ENCODE results near the gene SLC44A1. TPM values are rescaled to one million over a fixed set of nuclear protein-coding genes. Genes with fewer than 3 reads are reported as not detected.

SLC44A1 gene
- polyA plus RNA-seq, 1 experiment, result 6.6 TPM

- Histone ChIP-seq H3K36me3 (ENCODE audit: control insufficient read depth, insufficient read depth, low read length) (no peaks in the 10 kb centered on the region; the same call in 1 of the 2 replicates), H3K27me3 (ENCODE audit: control insufficient read depth, insufficient read depth, low read length) (no peaks in the 10 kb centered on the region), H3K4me3 (ENCODE audit: low read depth, low read length) (no peak overlapping the region)
- ChIA-PET CTCF (no interaction called here), POLR2A (interaction anchor here (0.6 kb wide), 1 partner anchor 134 kb away, joined by 4 read pairs; no protein-coding TSS in a partner anchor)
- DNase-seq (ENCODE audit: low read depth), result no peak
- no peak for TF ChIP-seq CTCF (IDR thresholded peaks at IDR 0.05; ENCODE audit: insufficient read depth, low read depth, low read length)
Observed at GRCh38 chr9:105332471-105332870, 88.0 kb downstream of the SLC44A1 start.

- Histone ChIP-seq H3K36me3 (ENCODE audit: control insufficient read depth, insufficient read depth, low read length) (peaks cover 2% of the 10 kb centered on the region), H3K27me3 (ENCODE audit: control insufficient read depth, insufficient read depth, low read length) (no peaks in the 10 kb centered on the region), H3K4me3 (ENCODE audit: low read depth, low read length) (no peak overlapping the region)
- ChIA-PET CTCF (no interaction called here), POLR2A (interaction anchor here (0.6 kb wide), 1 partner anchor 135 kb away, joined by 4 read pairs; no protein-coding TSS in a partner anchor)
- TF ChIP-seq CTCF (IDR thresholded peaks at IDR 0.05; ENCODE audit: insufficient read depth, low read depth, low read length), result no peak
- DNase-seq (ENCODE audit: low read depth), result no peak
Observed at GRCh38 chr9:105333076-105333475, 88.6 kb downstream of the SLC44A1 start.

- H3K4me3 ChIP-seq (ENCODE audit: low read depth, low read length), result no peak overlapping the region
- H3K36me3 ChIP-seq (ENCODE audit: control insufficient read depth, insufficient read depth, low read length), result peaks cover 2% of the 10 kb centered on the region
- DNase-seq (ENCODE audit: low read depth), result no peak
- ChIA-PET POLR2A (no interaction called here), CTCF (no interaction called here)
- no peak for TF ChIP-seq CTCF (IDR thresholded peaks at IDR 0.05; ENCODE audit: insufficient read depth, low read depth, low read length)
- H3K27me3 ChIP-seq (ENCODE audit: control insufficient read depth, insufficient read depth, low read length), result no peaks in the 10 kb centered on the region
Observed at GRCh38 chr9:105333811-105334210, 89.4 kb downstream of the SLC44A1 start.

- peaks cover 2% of the 10 kb centered on the region for H3K36me3 ChIP-seq (ENCODE audit: control insufficient read depth, insufficient read depth, low read length)
- no peak for TF ChIP-seq CTCF (IDR thresholded peaks at IDR 0.05; ENCODE audit: insufficient read depth, low read depth, low read length)
- CTCF ChIA-PET, result interaction anchor here (1.2 kb wide), 1 partner anchor 9 kb away, joined by 3 read pairs; no protein-coding TSS in a partner anchor
- POLR2A ChIA-PET, result no interaction called here
- H3K4me3 ChIP-seq (ENCODE audit: low read depth, low read length), result no peak overlapping the region
- DNase-seq (ENCODE audit: low read depth), result no peak
- H3K27me3 ChIP-seq (ENCODE audit: control insufficient read depth, insufficient read depth, low read length), result no peaks in the 10 kb centered on the region
Observed at GRCh38 chr9:105338308-105338707, 93.9 kb downstream of the SLC44A1 start.

- Histone ChIP-seq H3K27me3 (ENCODE audit: control insufficient read depth, insufficient read depth, low read length) (no peaks in the 10 kb centered on the region), H3K4me3 (ENCODE audit: low read depth, low read length) (no peak overlapping the region), H3K36me3 (ENCODE audit: control insufficient read depth, insufficient read depth, low read length) (peaks cover 2% of the 10 kb centered on the region)
- ChIA-PET POLR2A (no interaction called here), CTCF (no interaction called here)
- DNase-seq (ENCODE audit: low read depth), result no peak
- no peak for TF ChIP-seq CTCF (IDR thresholded peaks at IDR 0.05; ENCODE audit: insufficient read depth, low read depth, low read length)
Observed at GRCh38 chr9:105339849-105340248, 95.4 kb downstream of the SLC44A1 start.
